MM.1S (cell line): ENCODE results near the gene ATP10B.

Experiments
- DNase-seq: peaks from one replicate; pipeline ENCODE4 v3.0.0-alpha.2; 2015
- H2AFZ ChIP-seq: fragments of 300-600 bp; sonication (generic); 2 replicates; pipeline ENCODE4 v1.6.0; 2016; ENCODE audit warnings: antibody characterized with exemption, low read length
- H3F3A ChIP-seq: fragments of 300-600 bp; sonication (generic); 2 replicates; pipeline ENCODE4 v1.6.1; 2016; ENCODE audit warnings: mild to moderate bottlenecking, antibody characterized with exemption, low read length, moderate library complexity, mixed read lengths; ENCODE audit not compliant: insufficient read depth
- H3K27ac ChIP-seq: fragments of 300-600 bp; sonication (generic); 2 replicates; pipeline ENCODE4 v1.5.1; 2016; ENCODE audit warnings: mild to moderate bottlenecking, low read length
- H3K27me3 ChIP-seq: fragments of 300-600 bp; sonication (generic); replicated peaks from 2 replicates; pipeline ENCODE4 v1.6.0; 2016; ENCODE audit warnings: low read length; ENCODE audit not compliant: insufficient read depth
- H3K36me3 ChIP-seq: fragments of 300-600 bp; sonication (generic); replicated peaks from 2 replicates; pipeline ENCODE4 v1.6.1; 2016; ENCODE audit warnings: mild to moderate bottlenecking, low read length, mixed read lengths; ENCODE audit not compliant: insufficient read depth
- H3K4me1 ChIP-seq: fragments of 300-600 bp; sonication (generic); 2 replicates; pipeline ENCODE4 v1.6.1; 2016; ENCODE audit warnings: low read length, mixed read lengths
- H3K4me2 ChIP-seq: fragments of 300-600 bp; sonication (generic); 2 replicates; pipeline ENCODE4 v1.6.0; 2016; ENCODE audit warnings: low read depth, low read length
- H3K4me3 ChIP-seq: fragments of 300-600 bp; sonication (generic); 2 replicates; pipeline ENCODE4 v1.5.1; 2016; ENCODE audit warnings: low read length, mixed read lengths
- H3K79me2 ChIP-seq: fragments of 300-600 bp; sonication (generic); 2 replicates; pipeline ENCODE4 v1.6.1; 2016; ENCODE audit warnings: mixed run types, low read length, mixed read lengths
- H3K9ac ChIP-seq: fragments of 300-600 bp; sonication (generic); 2 replicates; pipeline ENCODE4 v1.6.1; 2016; ENCODE audit warnings: low read length, mixed read lengths
- H3K9me2 ChIP-seq: fragments of 300-600 bp; sonication (generic); replicated peaks from 2 replicates; pipeline ENCODE4 v1.6.1; 2016; ENCODE audit warnings: mild to moderate bottlenecking, low read length, mixed read lengths; ENCODE audit not compliant: insufficient read depth
- H3K9me3 ChIP-seq: fragments of 300-600 bp; sonication (generic); replicated peaks from 2 replicates; pipeline ENCODE4 v1.6.1; 2016; ENCODE audit warnings: mild to moderate bottlenecking, low read length, mixed read lengths; ENCODE audit not compliant: insufficient read depth
- H4K20me1 ChIP-seq: fragments of 300-600 bp; sonication (generic); 2 replicates; pipeline ENCODE4 v1.6.1; 2016; ENCODE audit warnings: mild to moderate bottlenecking, low read length, moderate library complexity, mixed read lengths; ENCODE audit not compliant: insufficient read depth
- CTCF ChIP-seq: fragments of 300-600 bp; sonication (generic); IDR thresholded peaks from 2 replicates; pipeline ENCODE4 v1.5.1; 2016; ENCODE audit warnings: antibody characterized with exemption, low read length, mixed read lengths
- EZH2 ChIP-seq: fragments of 300-600 bp; sonication (generic); optimal IDR thresholded peaks from 2 replicates; pipeline ENCODE3; 2017; ENCODE audit warnings: low read depth, mild to moderate bottlenecking, antibody characterized with exemption, low read length, mixed read lengths
- EZH2phosphoT487 ChIP-seq: fragments of 300-600 bp; sonication (generic); IDR thresholded peaks from 2 replicates; pipeline ENCODE4 v1.6.1; 2018; ENCODE audit warnings: antibody characterized with exemption, low read length

ATP10B gene

GRCh38 chr5:160837749-160838593, 14.0 kb downstream of the ATP10B start:
- H4K20me1 ChIP-seq, result no peaks in the 10 kb centered on the region
- H2AFZ ChIP-seq, result no peak overlapping the region
- no peaks in the 10 kb centered on the region for H3K27me3 ChIP-seq
- no peak overlapping the region for H3K27ac ChIP-seq
- no peak overlapping the region for H3K9ac ChIP-seq
- H3K9me3 ChIP-seq, result no peaks in the 10 kb centered on the region
- peaks cover 28% of the 10 kb centered on the region for H3K4me1 ChIP-seq
- no peaks in the 10 kb centered on the region for H3K36me3 ChIP-seq
- no peaks in the 10 kb centered on the region for H3K79me2 ChIP-seq
- H3K4me2 ChIP-seq, result no peak overlapping the region
- H3K9me2 ChIP-seq, result no peaks in the 10 kb centered on the region
- TF ChIP-seq EZH2phosphoT487 (no peak), EZH2 (no peak), CTCF (no peak)
- no peak overlapping the region for H3K4me3 ChIP-seq
- peaks cover 11% of the 10 kb centered on the region for H3F3A ChIP-seq
- DNase-seq, result no peak

- H3K79me2 ChIP-seq, result no peaks in the 10 kb centered on the region
- peaks cover 11% of the 10 kb centered on the region for H3F3A ChIP-seq
- H2AFZ ChIP-seq, result no peak overlapping the region
- no peaks in the 10 kb centered on the region for H3K9me2 ChIP-seq
- TF ChIP-seq EZH2phosphoT487, result no peak
- no peak for TF ChIP-seq CTCF
- TF ChIP-seq EZH2, result no peak
- no peaks in the 10 kb centered on the region for H3K27me3 ChIP-seq
- DNase-seq, result no peak
- peaks cover 24% of the 10 kb centered on the region for H3K4me1 ChIP-seq
- H3K9ac ChIP-seq, result no peak overlapping the region
- no peaks in the 10 kb centered on the region for H3K36me3 ChIP-seq
- H3K9me3 ChIP-seq, result no peaks in the 10 kb centered on the region
- no peak overlapping the region for H3K27ac ChIP-seq
- H3K4me3 ChIP-seq, result no peak overlapping the region
- no peak overlapping the region for H3K4me2 ChIP-seq
- H4K20me1 ChIP-seq, result no peaks in the 10 kb centered on the region
Observed at GRCh38 chr5:160837211-160837610, 14.8 kb downstream of the ATP10B start.

GRCh38 chr5:160835818-160836528, 16.0 kb downstream of the ATP10B start:
- Histone ChIP-seq H3K27ac (peak overlapping the region; percentile 30; the same call in 1 of the 2 replicates), H4K20me1 (no peaks in the 10 kb centered on the region), H3K9me2 (no peaks in the 10 kb centered on the region), H3K4me3 (no peak overlapping the region), H3F3A (peaks cover 11% of the 10 kb centered on the region), H3K4me2 (peak overlapping the region; percentile 38; the same call in 1 of the 2 replicates), H3K9me3 (no peaks in the 10 kb centered on the region), H3K27me3 (no peaks in the 10 kb centered on the region), H3K9ac (no peak overlapping the region), H3K36me3 (no peaks in the 10 kb centered on the region), H2AFZ (no peak overlapping the region), H3K4me1 (peaks cover 24% of the 10 kb centered on the region), H3K79me2 (no peaks in the 10 kb centered on the region)
- no peak for TF ChIP-seq CTCF
- TF ChIP-seq EZH2, result no peak
- no peak for TF ChIP-seq EZH2phosphoT487
- peak; percentile 45 for DNase-seq
